AG04450 (cell line): ENCODE measurements around the gene CNGB1. TPM values are rescaled to one million over a fixed set of nuclear protein-coding genes. Genes with fewer than 3 reads are reported as not detected.

Source experiments
- CTCF ChIA-PET: fragments of 300-600, 350-600 bp; formaldehyde crosslinking; extraction: SDS; loops from one replicate; lab custom pipeline; 2022; ENCODE audit warnings: antibody characterized with exemption, inconsistent platforms; lab: Charles Lee
- POLR2A ChIA-PET: fragments of 350-600 bp; formaldehyde crosslinking; extraction: SDS; loops from one replicate; lab custom pipeline; 2021; ENCODE audit warnings: antibody characterized with exemption, inconsistent platforms; lab: Yijun Ruan, JAX
- DNase-seq: peaks from one replicate; pipeline ENCODE4 v3.0.0-alpha.2; 2011; ENCODE audit warnings: low read depth, low spot score
- H3K27ac ChIP-seq: one replicate; pipeline ENCODE4 v1.5.1; 2012; ENCODE audit warnings: low read depth, low read length, control low read depth
- H3K27me3 ChIP-seq: one replicate; pipeline ENCODE4 v1.6.0; 2012; ENCODE audit warnings: low read length; ENCODE audit not compliant: control insufficient read depth, insufficient read depth
- H3K4me3 ChIP-seq: 2 replicates; pipeline ENCODE4 v1.5.1; 2011; ENCODE audit warnings: mild to moderate bottlenecking, low read depth, low read length, control low read depth
- H3K9me3 ChIP-seq: 2 replicates; pipeline ENCODE4 v1.5.1; 2012; ENCODE audit warnings: low read length; ENCODE audit not compliant: control insufficient read depth, insufficient read depth
- CTCF ChIP-seq: IDR thresholded peaks from 2 replicates; pipeline ENCODE4 v1.5.1; 2011; ENCODE audit warnings: low read depth, low read length, control low read depth, inconsistent platforms
- polyA plus RNA-seq: library from polyadenylated mRNA; depleted of rRNA; stranded (reverse); fragments of >200 nt; gene quantifications from 2 replicates; pipeline ENCODE4 v1.2.3, GENCODE V29; 2011

The CNGB1 gene
- polyA plus RNA-seq, 1 experiment, result not detected

GRCh38 chr16:58002936-58003335 is 32.0 kb upstream of the CNGB1 start:
- DNase-seq, result no peak
- Histone ChIP-seq H3K27ac (no peak overlapping the region), H3K4me3 (no peak overlapping the region), H3K9me3 (no peaks in the 10 kb centered on the region), H3K27me3 (no peaks in the 10 kb centered on the region)
- TF ChIP-seq CTCF, result no peak
- ChIA-PET POLR2A (no interaction called here), CTCF (interaction anchor here (2.3 to 8.1 kb wide), 2 partner anchors 97 to 103 kb away, joined by 12 to 47 read pairs; no protein-coding TSS in a partner anchor)

GRCh38 chr16:58002416-58002800 is 31.5 kb upstream of the CNGB1 start:
- ChIA-PET POLR2A (no interaction called here), CTCF (interaction anchor here (1.0 to 8.1 kb wide), 3 partner anchors 96 to 195 kb away, joined by 3 to 47 read pairs (median 12); no protein-coding TSS in a partner anchor)
- no peak overlapping the region for H3K4me3 ChIP-seq
- H3K9me3 ChIP-seq, result no peaks in the 10 kb centered on the region
- DNase-seq, result no peak
- TF ChIP-seq CTCF, result no peak
- H3K27ac ChIP-seq, result no peak overlapping the region
- no peaks in the 10 kb centered on the region for H3K27me3 ChIP-seq

- H3K9me3 ChIP-seq, result no peaks in the 10 kb centered on the region
- peak overlapping the region; percentile 89 for H3K4me3 ChIP-seq
- H3K27me3 ChIP-seq, result no peaks in the 10 kb centered on the region
- CTCF ChIA-PET, result interaction anchor here (0.7 to 8.1 kb wide), 6 partner anchors 24 to 754 kb away, joined by 3 to 47 read pairs (median 4); no protein-coding TSS in a partner anchor
- H3K27ac ChIP-seq, result no peak overlapping the region
- POLR2A ChIA-PET, result no interaction called here
- no peak for TF ChIP-seq CTCF
- no peak for DNase-seq
These were observed 31.0 kb upstream of the CNGB1 start for GRCh38 chr16:58001781-58002415.

GRCh38 chr16:58000706-58001676 is 30.1 kb upstream of the CNGB1 start, which contains the start of gene USB1:
USB1 (plus strand) TSS chr16:58001407; CDS start chr16:58001484, 77 bp downstream.
- peak; percentile 52 for TF ChIP-seq CTCF
- CTCF ChIA-PET, result interaction anchor here (0.7 to 8.1 kb wide), 11 partner anchors 18 to 755 kb away, joined by 3 to 47 read pairs (median 4); no protein-coding TSS in a partner anchor
- Histone ChIP-seq H3K27ac (peak within 1 kb of the TSS; percentile 47), H3K9me3 (no peaks in the 10 kb centered on the region), H3K4me3 (peak within 1 kb of the TSS; percentile 89), H3K27me3 (no peaks in the 10 kb centered on the region)
- POLR2A ChIA-PET, result interaction anchor here (1.3 kb wide), 1 partner anchor 115 kb away, joined by 3 read pairs; no protein-coding TSS in a partner anchor
- DNase-seq, result peak; percentile 39
